HG03460 (cell line): ENCODE results near the gene FEV.

ENCODE experiments used
- ATAC-seq: cut with Tn5 transposase; IDR thresholded peaks from one replicate; pipeline ENCODE4 v1.9.1; 2021; ENCODE audit not compliant: unreplicated experiment

Gene FEV

GRCh38 chr2:218979846-218980734 lies 4.9 kb downstream of the FEV start:
- peak; percentile 82 for ATAC-seq

- no peak for ATAC-seq
Observed at GRCh38 chr2:218975060-218975777, 9.8 kb downstream of the FEV start.

- no peak for ATAC-seq
Observed at GRCh38 chr2:218970894-218971293, 14.1 kb downstream of the FEV start.

DNA sequence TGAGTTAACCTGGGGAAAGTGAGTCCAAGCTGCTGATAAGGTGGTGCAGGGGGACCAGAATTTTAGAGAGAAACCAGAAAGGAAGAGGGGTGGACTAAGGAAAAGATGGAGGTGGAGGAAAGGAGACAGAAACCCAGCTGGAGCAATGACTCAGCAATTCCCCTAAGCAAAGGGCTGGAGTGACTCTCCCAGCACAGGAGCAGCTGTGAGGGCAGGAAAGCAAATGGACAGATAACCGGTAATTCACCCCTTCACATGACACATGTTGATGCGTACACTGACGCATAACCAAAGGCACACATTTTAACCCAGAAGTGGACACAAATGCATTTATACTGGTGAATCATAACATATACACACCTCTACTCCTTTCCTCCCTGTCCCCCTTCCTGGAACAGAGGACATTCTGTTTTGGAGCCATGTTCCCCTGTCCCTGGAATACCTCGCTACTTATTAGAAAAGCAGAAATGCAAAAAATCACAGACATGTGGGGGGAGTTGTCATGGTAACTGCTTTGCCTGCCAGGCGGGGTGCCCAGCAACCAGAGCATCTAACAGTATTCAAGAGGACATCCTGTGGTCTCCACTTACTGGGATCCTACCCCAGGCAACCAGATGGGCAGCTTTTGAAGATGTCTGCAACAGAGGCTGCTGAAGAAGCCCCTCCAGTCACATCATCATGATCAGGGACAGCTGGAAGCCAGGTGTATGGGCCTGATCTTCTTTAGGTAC lies 20.8 kb downstream of the FEV start:
- ATAC-seq: no peak

GRCh38 chr2:218963601-218964000 lies 21.4 kb downstream of the FEV start:
- no peak for ATAC-seq

GRCh38 chr2:218962859-218963492 lies 22.0 kb downstream of the FEV start:
- ATAC-seq: no peak

GRCh38 chr2:218961651-218962570 lies 23.1 kb downstream of the FEV start:
- no peak for ATAC-seq

DNA sequence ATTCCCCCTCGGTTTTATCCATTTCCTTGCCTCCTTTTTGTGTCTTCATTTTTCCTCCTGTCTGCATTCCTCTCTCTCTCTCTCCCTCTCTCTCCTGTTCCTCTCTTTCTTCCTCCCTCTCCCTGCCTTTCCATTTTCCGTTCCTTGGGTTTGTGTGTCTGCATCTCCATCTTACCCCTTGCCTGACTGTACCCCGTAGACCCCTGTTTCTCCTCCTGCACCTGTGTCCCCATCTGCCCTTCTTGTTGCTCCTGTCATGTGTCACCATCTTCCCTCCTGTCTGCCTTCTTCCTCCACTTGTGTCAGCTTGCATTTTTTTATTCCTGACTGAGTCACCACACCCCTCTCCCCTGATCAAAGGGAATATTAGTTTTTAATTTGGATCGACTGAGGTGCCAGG lies 23.8 kb downstream of the FEV start:
- ATAC-seq: no peak

GRCh38 chr2:218960309-218961165 lies 24.4 kb downstream of the FEV start:
- ATAC-seq: no peak

DNA sequence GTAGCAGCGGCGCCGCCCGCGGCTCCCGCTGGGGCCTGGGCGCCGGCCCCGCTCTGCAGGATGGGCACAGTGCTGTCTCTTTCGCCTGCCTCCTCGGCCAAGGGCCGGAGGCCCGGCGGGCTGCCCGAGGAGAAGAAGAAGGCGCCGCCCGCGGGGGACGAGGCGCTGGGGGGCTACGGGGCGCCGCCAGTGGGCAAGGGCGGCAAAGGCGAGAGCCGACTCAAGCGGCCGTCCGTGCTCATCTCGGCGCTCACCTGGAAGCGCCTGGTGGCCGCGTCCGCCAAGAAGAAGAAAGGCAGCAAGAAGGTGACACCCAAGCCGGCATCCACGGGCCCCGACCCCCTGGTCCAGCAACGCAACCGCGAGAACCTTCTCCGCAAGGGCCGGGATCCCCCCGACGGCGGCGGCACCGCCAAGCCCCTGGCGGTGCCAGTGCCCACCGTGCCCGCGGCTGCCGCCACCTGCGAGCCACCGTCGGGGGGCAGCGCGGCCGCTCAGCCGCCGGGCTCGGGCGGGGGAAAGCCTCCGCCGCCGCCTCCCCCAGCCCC lies 25.1 kb downstream of the FEV start:
- ATAC-seq: no peak

- peak; percentile 99 for ATAC-seq
Observed at GRCh38 chr2:218959141-218959731, 25.7 kb downstream of the FEV start, which contains the start of gene CDK5R2. Gene CDK5R2 (plus strand): TSS chr2:218959666. CDS start chr2:218959821, 155 bp downstream.

DNA sequence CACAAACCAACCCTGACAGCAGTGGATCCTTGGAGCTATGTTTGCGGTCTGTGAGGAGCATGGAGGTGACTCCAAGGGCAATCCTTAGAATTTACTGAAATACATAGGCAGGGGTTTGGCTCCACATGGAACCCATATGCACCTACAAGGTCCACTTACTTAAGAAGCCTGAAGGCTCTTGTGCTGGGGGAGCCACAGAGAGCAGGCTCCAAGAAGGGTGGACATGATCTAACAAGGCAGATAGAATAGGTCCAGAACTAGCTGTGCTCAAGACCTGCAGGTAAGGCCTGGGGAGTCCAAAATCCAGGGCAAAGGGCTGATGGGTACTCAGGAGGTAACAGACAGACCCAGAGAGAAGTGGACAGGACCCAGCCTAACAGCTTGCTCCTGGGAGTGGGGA lies 26.7 kb downstream of the FEV start:
- no peak for ATAC-seq

- no peak for ATAC-seq
Observed at GRCh38 chr2:218957671-218958070, 27.3 kb downstream of the FEV start.

- ATAC-seq: no peak
Observed at GRCh38 chr2:218956039-218956438, 28.9 kb downstream of the FEV start.

DNA sequence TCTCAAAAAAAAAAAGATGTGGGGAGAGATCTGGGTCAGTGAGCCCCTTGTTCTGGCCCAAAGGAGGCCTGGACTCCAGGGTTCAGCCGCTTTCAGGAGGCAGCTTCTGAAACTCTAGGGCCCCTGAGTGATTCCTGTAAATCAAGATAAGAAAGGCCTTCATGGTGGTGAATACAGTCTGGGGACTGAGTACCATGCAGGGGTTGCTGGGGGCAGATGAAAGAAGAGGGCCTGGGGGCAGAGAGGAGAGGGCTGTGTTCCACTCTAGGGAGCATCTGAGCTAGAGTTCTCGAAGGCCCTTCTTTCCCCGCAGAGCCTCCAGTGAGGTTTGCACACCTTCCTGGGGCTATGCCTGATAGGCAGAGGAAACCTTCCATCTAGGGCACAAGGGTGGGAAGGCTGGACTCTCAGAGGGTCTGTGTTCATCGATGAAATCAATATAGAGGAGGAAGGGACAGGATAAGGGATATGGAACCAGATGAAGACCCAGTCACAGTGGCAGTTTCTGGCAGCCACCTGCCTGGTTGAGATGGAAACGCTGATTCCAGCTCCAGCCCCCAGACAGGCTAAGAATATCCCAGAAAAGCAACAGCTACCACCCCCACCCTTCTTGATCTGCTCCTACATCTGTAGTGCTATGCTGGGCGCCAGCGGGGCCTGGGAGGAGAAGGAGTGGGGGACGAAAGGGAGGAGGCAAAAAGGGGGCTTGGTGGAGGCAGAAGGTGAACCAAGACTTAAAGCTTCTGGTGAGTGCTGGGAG lies 30.3 kb downstream of the FEV start:
- ATAC-seq: no peak

GRCh38 chr2:218953366-218953954 lies 31.5 kb downstream of the FEV start:
- ATAC-seq: no peak

DNA sequence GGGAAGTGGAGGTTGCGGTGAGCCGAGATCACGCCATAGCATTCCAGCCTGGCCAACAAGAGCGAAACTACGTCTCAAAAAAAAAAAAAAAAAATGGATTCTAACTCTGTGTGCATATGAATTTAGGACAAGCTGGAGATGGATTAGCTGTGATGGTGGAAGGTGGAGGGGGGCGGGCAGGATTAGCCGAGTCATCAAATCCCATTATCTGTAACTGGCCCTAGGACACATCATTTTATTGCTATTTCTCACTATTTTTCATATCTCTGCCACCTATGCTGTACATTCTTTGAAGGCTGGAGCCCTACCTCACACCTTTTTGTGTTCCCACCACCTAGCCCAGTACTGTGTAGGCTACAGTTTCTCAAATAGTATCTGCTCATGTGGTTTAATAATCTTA lies 32.8 kb downstream of the FEV start:
- no peak for ATAC-seq
